Measurements from ENCODE around the gene PPEF1.

Gene PPEF1

GRCh38 chrX:18707426-18708049 is at the start of gene PPEF1:
PPEF1 (plus strand) TSS chrX:18707645; CDS start chrX:18707781, 136 bp downstream.
- no peak for DNase-seq (ENCODE audit: low read depth)

DNA sequence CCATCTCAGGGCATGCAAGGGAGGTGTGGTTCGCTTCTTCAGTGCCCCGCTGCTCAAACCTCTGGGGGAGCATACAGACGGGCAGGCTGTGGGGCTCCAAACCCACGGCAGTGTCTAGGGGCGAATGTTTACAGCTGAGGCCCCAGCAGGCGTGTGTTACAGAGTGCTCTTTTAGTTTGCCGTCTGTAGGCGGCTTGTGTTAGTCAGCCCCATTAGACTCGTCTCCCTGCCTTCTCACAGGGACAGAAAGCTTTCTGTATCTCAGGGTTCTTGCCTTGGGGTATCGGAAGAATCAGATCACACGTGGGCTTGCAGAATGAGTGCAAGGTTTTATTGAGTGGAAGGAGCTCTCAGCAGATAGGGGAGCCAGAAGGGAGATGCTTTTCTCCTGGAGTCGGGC is 46.2 kb upstream of the PPEF1 start:
- DNase-seq (ENCODE audit: low read depth): no peak

DNA sequence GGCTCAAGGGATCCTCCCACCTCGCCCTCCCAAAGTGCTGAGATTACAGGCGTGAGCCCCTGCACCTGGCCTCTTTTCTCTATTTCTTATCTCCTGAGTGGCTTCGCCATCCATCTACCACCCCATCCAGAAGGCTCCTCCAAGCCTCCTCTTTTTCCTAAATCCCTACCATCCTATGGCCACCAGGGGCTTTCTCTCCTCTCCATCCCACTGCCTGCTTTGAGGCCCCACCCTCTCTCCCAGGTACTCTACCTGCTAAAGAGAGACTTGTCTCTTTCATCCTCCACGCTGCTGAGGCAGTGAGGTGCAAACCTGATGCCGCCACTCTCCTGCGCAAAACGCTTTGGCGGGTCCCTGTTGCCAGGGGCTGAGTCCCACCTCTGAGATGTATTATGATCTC is 42.5 kb upstream of the PPEF1 start:
- no peak for DNase-seq (ENCODE audit: low read depth)

DNA sequence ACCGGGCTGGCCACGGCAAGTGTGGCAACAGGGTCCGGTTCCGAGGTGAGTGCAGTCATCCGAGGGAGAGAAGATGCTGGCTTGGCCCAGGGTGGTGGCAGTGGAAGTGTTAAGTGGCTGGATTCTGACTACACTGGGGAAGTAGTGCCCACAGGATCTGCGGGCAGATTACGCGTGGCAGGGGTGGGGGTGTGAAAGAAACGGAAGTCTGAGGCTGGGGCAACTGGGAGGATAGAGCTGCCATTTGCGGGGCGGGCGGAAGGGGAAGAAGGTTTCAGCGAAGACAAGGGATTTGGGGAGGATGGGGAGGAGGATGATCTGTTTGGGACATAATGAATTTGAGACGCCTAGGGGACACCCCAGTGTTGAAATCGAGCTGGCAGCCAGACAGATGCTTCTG is 40.8 kb upstream of the PPEF1 start:
- DNase-seq (ENCODE audit: low read depth): no peak

DNA sequence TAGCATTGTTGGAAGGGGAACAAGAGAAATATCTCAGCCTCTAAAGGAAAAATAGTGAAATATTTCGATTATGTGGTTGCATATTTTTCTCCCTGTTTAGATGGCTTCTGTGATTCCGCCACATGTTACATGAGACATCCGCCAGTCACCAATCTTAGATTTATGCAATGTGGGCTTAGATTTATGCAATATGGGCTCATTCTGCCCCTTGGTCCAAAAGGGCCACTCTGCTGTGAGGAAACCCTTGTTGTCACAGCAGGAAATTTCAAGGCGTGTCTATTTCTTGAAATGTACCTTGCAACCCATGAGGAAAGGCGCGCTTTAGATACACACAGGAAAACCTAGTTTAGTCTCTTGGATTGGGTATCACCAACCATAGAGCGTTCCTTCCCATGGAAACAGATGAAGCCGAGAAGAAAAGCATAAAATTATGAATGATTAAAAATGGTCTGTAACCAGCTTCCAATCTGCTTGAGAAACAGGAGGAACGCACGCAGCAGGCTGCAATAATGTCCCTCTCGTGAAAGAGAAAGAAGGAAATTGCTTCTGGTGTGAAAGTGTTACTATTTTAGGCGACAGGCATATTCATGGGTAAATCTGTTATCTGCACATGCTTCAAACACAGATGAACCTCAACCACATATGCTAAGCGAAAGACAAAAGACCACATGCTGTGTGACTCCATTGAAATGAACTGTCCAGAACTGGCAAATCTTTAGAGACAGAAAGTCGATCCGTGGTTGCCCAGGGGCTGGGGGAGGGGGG is 39.2 kb upstream of the PPEF1 start:
- DNase-seq (ENCODE audit: low read depth): no peak

DNA sequence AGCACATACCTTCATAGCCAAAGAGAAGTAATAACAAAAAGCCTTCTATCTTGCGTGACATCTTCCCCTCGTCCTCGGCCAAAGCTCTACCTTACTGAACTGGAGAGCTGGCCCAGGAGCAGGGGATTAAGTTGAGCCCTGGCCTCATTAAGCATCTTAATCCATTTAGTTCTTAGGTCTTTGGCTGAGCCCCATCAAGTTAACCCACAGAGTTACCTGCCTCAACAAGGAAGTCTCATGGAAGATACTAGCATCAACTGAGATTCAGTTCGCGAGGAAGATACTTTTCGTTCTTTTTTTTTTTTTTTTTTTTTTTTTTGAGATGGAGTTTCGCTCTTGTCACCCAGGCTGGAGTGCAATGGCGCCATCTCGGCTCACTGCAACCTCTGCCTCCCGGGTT is 35.4 kb upstream of the PPEF1 start, which contains the start of gene RS1:
Gene RS1, minus strand, starts transcription at position 101 of the 400 bp plus-strand sequence. Its CDS starts 40 bp downstream, at position 61.
- DNase-seq (ENCODE audit: low read depth): no peak

- DNase-seq (ENCODE audit: low read depth): no peak
Observed at GRCh38 chrX:18674417-18674787, 33.0 kb upstream of the PPEF1 start.

GRCh38 chrX:18674788-18675735 is 32.4 kb upstream of the PPEF1 start:
- DNase-seq (ENCODE audit: low read depth): peak; percentile 36

DNA sequence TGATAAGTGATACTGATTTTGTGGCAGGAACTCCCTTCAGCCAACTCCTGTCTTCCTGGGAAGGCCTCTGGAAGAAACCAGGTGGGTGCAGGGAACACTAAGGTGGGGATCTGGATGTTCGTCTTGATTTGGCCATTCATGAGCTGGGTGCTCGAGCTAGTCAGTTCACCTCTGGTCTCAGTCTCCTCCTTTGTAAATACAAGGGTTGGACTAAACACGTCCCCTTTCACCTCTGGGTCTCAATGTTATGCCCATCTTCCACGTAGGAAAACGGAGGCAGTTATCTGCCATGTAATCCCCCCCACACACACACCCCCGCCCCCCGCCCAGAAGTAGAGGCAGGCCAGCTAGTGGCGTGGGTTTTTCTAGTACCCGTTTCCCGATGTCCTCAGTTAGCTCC is 31.4 kb upstream of the PPEF1 start:
- no peak for DNase-seq (ENCODE audit: low read depth)

DNA sequence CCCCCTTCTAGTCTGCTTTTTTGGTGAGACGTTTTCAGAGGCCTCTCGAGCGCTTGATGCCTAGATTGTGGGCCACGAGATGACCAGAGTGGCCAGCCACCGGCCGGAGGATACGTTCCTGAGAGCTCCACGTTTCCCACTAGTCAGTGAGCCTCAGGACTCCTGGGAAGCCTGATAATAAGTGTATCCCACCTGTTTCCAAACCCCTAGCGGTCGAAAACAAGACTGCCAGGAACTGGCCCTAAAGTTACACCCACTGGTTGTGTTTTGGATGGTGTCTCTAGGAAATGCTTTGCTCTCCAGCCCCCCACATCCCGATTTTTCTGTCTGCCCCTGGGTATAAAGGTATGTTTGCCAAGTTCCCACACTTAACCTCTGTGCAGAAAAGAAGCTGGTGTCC is 31.0 kb upstream of the PPEF1 start:
- no peak for DNase-seq (ENCODE audit: low read depth)

DNA sequence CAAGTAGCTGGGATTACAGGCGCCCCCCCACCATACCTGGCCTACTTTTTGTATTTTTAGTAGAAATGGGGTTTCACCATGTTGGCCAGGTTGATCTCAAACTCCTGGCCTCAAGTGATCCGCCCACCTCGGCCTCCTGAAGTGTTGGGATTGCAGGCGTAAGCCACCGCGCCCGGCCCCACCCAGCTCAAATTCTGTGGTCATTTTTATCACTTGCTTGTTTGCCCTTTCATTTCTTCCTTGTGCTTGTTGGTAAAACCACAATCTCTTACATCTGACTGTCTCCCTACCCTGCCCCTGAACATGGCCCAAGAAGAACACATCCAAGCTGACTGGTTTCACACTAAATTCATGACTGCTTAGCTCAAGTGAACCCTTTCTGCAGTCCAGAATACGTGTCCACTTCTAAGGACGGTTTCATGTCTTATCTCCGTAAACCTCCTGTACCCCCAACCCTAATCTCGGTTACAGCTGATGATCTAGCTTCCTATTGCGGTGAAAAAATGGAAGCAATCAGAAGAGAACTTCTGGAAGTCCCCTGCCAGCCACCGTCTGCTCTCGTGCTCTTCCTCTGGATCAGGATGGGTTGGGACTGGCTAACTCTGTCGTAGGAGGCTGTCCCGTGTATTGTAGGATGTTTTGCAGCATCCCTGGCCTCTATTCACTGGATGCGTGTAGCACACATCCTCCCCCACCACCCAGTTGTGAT is 30.1 kb upstream of the PPEF1 start:
- DNase-seq (ENCODE audit: low read depth): no peak

DNA sequence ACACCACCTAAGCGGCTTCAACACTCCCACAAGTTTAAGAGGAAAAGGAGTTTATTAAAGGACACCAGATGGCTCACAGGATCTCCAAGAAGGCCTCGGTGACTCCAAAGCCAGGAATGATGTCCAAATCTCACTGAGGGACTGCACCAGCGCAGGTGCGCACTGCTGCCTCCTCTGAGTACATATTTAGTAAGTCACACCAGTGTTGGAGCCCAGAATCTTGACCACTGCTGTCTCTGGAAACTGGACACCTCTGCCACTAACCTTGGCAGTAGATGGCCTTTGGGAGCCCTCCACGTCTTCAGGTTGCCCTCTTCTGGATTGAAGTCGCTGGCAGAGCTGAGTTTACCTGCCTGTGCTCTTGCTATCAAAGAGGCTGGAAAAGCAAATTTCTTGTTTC is 25.4 kb upstream of the PPEF1 start:
- DNase-seq (ENCODE audit: low read depth): no peak

DNA sequence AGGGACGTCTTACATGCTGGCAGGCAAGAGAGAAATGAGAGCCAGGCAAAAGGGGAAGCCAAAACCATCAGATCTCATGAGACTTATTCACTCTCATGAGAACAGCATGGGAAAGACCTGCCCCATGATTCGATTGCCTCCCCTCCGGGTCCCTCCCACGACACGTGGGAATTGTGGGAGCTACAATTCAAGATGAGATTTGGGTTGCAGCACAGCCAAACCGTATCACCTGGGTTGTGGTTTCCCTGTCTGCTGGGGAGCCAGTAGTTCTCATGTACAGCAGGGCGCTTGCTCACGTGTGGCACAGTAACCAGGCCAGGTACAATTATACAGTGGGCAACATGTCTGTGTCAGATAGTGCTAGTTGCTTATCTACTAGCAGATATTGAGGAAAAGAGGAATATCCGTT is 24.5 kb upstream of the PPEF1 start:
- DNase-seq (ENCODE audit: low read depth): no peak

DNA sequence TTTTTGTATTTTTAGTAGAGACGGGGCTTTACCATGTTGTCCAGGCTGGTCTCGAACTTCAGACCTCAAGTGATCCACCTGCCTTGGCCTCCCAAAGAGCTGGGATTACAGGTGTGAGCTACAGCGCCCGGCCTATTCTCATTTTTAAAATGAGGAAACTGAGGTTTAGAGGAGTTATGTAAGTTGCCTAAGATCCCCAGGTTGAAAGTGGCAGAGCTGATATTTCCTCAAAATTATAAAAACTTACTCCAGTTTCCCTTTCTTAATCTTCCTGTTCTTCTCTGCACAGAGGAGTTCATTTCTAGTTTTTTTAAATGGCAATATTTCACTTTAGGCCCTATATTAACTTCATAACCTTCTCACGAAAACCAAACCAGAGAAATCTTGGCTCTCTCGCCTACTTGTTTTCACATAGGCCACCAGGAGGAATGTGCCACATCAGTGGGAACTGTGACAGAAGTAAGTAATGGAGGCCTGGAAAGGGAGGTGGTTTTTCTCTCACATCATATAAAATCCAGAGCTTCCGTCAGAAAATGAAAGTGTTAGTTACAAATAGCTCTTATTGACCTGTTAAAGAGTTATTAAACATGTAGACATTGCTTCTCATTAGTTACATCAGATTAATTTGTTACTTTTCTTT is 19.5 kb upstream of the PPEF1 start:
- no peak for DNase-seq (ENCODE audit: low read depth)

DNA sequence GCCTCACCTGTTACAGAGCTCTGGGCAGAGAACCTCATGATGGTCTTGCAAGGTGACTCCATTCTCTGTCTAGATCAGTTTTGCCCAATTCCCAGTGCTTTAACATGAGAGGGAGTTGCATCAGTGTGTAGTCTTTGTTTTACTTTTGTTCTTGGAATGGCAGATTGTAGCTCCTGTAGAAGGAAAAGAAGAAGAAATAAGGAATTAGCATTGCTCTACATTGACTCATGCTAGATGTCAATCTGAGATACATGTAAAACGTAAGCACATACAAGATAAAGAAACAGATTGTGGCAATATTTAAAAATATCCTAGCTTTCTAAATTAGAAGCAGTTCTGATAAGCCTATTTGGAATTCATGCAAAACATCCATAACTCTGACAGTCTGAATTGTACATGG is 16.0 kb upstream of the PPEF1 start:
- DNase-seq (ENCODE audit: low read depth): no peak

DNA sequence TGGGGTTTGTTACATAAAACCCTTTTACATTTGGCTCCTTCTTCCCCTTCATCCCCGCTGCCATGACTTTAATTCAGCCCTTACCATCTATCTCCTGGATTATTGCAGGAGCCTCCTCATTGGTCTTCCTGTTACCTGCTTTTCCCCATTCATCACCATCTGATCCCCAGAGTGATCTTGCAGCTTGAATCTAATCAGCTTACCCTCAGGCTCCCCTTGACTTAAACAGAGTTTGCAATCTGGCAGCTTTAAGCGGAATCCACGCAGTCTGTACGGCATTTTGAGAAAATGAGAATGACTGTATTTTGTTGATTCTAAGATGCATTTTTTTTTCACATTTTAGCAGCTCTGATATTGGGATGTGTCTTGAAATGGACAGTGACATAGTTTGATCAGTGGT is 14.9 kb upstream of the PPEF1 start:
- no peak for DNase-seq (ENCODE audit: low read depth)

- no peak for DNase-seq (ENCODE audit: low read depth)
Observed at GRCh38 chrX:18696653-18697052, 10.8 kb upstream of the PPEF1 start.

- no peak for DNase-seq (ENCODE audit: low read depth)
Observed at GRCh38 chrX:18698737-18699650, 8.5 kb upstream of the PPEF1 start.

DNA sequence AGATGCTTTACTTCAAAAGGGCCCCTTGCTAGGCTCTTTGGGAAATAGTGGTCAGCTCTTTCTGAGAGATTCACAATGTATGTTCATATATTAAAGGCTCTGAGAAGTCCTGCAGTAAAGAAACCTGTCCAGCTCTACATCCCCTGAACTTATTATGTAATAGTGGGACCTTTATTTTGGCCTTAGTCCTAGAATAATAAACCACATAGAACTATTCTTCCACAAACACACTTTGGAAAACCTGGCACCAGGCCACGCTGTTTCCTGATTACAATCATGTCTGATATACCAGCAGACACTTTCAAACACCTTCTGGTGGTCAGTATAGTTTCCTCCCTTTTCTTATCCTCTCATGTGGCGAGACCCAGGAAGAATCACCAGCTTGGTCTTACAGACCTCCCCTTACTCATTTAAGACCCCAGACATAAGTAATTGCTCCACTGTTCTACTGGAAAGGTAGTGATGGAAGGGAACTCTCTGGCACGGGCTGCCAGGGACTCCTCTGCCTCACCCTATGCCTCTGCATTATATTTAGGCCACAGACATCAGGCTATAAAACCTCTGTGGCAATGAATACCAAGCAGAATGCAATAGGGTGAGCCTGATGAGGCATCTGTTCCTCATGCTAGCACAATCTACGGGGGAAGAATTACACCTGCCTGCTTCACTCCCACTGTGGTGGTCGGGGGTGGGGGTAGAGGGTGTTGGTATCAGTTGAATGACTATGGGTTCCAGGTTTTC is 5.7 kb upstream of the PPEF1 start:
- peak; percentile 12 for DNase-seq (ENCODE audit: low read depth)
